IMR-90 (cell line): Measurements from ENCODE around the gene SOST. TPM values are rescaled to one million over a fixed set of nuclear protein-coding genes. Genes with fewer than 3 reads are reported as not detected.

Experiments
- ATAC-seq: fragments of 200-7000 bp; cut with Tn5 transposase; 2 replicates; pipeline ENCODE4 v1.9.1; 2020; ENCODE audit warnings: low read depth, mild to moderate bottlenecking, moderate library complexity
- BruUV-seq: library from RNA; stranded (reverse); fragments of 400-500 nt; replicated peaks from 2 replicates; lab custom pipeline; 2021; lab: Mats Ljungman, UMichigan
- CTCF ChIA-PET: fragments of 300-600 bp; formaldehyde crosslinking; extraction: SDS; loops from one replicate; lab custom pipeline; 2021; ENCODE audit warnings: antibody characterized with exemption; lab: Yijun Ruan, JAX
- POLR2A ChIA-PET: fragments of 300-600 bp; sonication (Branson Sonifier 250); formaldehyde crosslinking; loops from one replicate; lab custom pipeline; 2022; ENCODE audit warnings: antibody characterized with exemption; ENCODE audit not compliant: unreplicated experiment; lab: Charles Lee
- DNase-seq: peaks from one replicate; pipeline ENCODE4 v3.0.0; 2013
- H2AFZ ChIP-seq: replicated peaks from 2 replicates; pipeline ENCODE3; 2013; ENCODE audit warnings: low read length, mild to moderate bottlenecking; ENCODE audit not compliant: poor library complexity
- H2AK5ac ChIP-seq: 2 replicates; pipeline ENCODE4 v1.6.1; 2013; ENCODE audit warnings: low read depth, low read length, inconsistent platforms
- H2AK9ac ChIP-seq: replicated peaks from 2 replicates; pipeline ENCODE3; 2013; ENCODE audit warnings: mild to moderate bottlenecking, low read depth, low read length, moderate library complexity; ENCODE audit not compliant: poor library complexity
- H2BK120ac ChIP-seq: 2 replicates; pipeline ENCODE4 v1.6.1; 2013; ENCODE audit warnings: low read depth, low read length, inconsistent platforms
- H2BK15ac ChIP-seq: 3 replicates; pipeline ENCODE4 v1.6.1; 2013; ENCODE audit warnings: low read depth, low read length, inconsistent platforms
- H2BK20ac ChIP-seq: 2 replicates; pipeline ENCODE4 v1.6.1; 2013; ENCODE audit warnings: low read depth, mild to moderate bottlenecking, inconsistent platforms, low read length, moderate library complexity
- H2BK5ac ChIP-seq: 2 replicates; pipeline ENCODE4 v1.6.1; 2013; ENCODE audit warnings: mild to moderate bottlenecking, low read depth, low read length, inconsistent platforms; ENCODE audit not compliant: poor library complexity, severe bottlenecking
- H3K14ac ChIP-seq: replicated peaks from 2 replicates; pipeline ENCODE4 v1.6.1; 2013; ENCODE audit warnings: low read depth, low read length, inconsistent platforms
- H3K18ac ChIP-seq: 2 replicates; pipeline ENCODE4 v1.6.1; 2013; ENCODE audit warnings: low read depth, low read length, control low read depth
- H3K23ac ChIP-seq: 2 replicates; pipeline ENCODE4 v1.6.1; 2013; ENCODE audit warnings: low read depth, low read length, inconsistent platforms
- H3K27ac ChIP-seq: 2 replicates; pipeline ENCODE4 v1.5.1; 2013; ENCODE audit warnings: mild to moderate bottlenecking, control low read depth, low read length; ENCODE audit not compliant: insufficient read depth
- H3K27me3 ChIP-seq: 2 replicates; pipeline ENCODE4 v1.6.1; 2013; ENCODE audit warnings: low read length; ENCODE audit not compliant: control insufficient read depth, insufficient read depth
- H3K36me3 ChIP-seq: 2 replicates; pipeline ENCODE4 v1.6.1; 2013; ENCODE audit warnings: low read length, mixed read lengths; ENCODE audit not compliant: control insufficient read depth, insufficient read depth
- H3K4ac ChIP-seq: 2 replicates; pipeline ENCODE4 v1.6.1; 2013; ENCODE audit warnings: low read depth, low read length, inconsistent platforms
- H3K4me1 ChIP-seq: 2 replicates; pipeline ENCODE4 v1.6.1; 2013; ENCODE audit warnings: low read length, mixed read lengths; ENCODE audit not compliant: control insufficient read depth, insufficient read depth
- H3K4me2 ChIP-seq: 2 replicates; pipeline ENCODE4 v1.6.1; 2013; ENCODE audit warnings: low read depth, mild to moderate bottlenecking, control low read depth, low read length, moderate library complexity
- H3K4me3 ChIP-seq: 2 replicates; pipeline ENCODE4 v1.5.1; 2013; ENCODE audit warnings: low read depth, mild to moderate bottlenecking, control low read depth, low read length, moderate library complexity; ENCODE audit not compliant: insufficient read depth
- H3K56ac ChIP-seq: 2 replicates; pipeline ENCODE4 v1.6.1; 2013; ENCODE audit warnings: low read length, inconsistent platforms; ENCODE audit not compliant: insufficient read depth; ENCODE audit errors: extremely low read depth
- H3K79me1 ChIP-seq, 2 experiments: 2 replicates each; pipeline ENCODE4 v1.6.1; 2013; ENCODE audit warnings: low read length in 2 of 2, inconsistent platforms in 1 of 2, low read depth in 1 of 2
- H3K9ac ChIP-seq: 2 replicates; pipeline ENCODE4 v1.6.1; 2013; ENCODE audit warnings: low read depth, low read length, control low read depth
- H3K9me1 ChIP-seq: 2 replicates; pipeline ENCODE4 v1.6.1; 2013; ENCODE audit warnings: low read length, inconsistent platforms; ENCODE audit not compliant: insufficient read depth
- H3K9me3 ChIP-seq: 2 replicates; pipeline ENCODE4 v1.6.1; 2013; ENCODE audit warnings: low read length; ENCODE audit not compliant: control insufficient read depth, insufficient read depth
- H4K20me1 ChIP-seq: 2 replicates; pipeline ENCODE4 v1.6.1; 2013; ENCODE audit warnings: low read length, inconsistent platforms; ENCODE audit not compliant: insufficient read depth
- H4K5ac ChIP-seq: 2 replicates; pipeline ENCODE4 v1.6.1; 2013; ENCODE audit warnings: mild to moderate bottlenecking, low read depth, low read length, control low read depth
- H4K8ac ChIP-seq, 2 experiments: 2 replicates each; pipeline ENCODE4 v1.6.1; 2013; ENCODE audit warnings: low read depth in 2 of 2, low read length in 2 of 2, control low read depth in 1 of 2, inconsistent platforms in 1 of 2
- H4K91ac ChIP-seq: 2 replicates; pipeline ENCODE4 v1.6.1; 2013; ENCODE audit warnings: low read depth, low read length, inconsistent platforms; ENCODE audit not compliant: insufficient read depth
- BHLHE40 ChIP-seq: fragments of 150-350 bp; IDR thresholded peaks from 2 replicates; pipeline ENCODE4 v1.6.1; 2016; ENCODE audit warnings: mild to moderate bottlenecking, low read depth, low read length
- CEBPB ChIP-seq: IDR thresholded peaks from 2 replicates; pipeline ENCODE4 v1.6.1; 2012; ENCODE audit warnings: low read depth, low read length, improper control_type of control experiment
- CHD1 ChIP-seq: IDR thresholded peaks from 2 replicates; pipeline ENCODE4 v1.6.1; 2012; ENCODE audit warnings: low read depth, low read length, improper control_type of control experiment
- ELK1 ChIP-seq: fragments of 150-350 bp; IDR thresholded peaks from 2 replicates; pipeline ENCODE4 v1.6.1; 2016; ENCODE audit warnings: low read depth, mild to moderate bottlenecking, low read length, moderate library complexity, borderline replicate concordance
- FOS ChIP-seq: fragments of 150-350 bp; IDR thresholded peaks from 2 replicates; pipeline ENCODE4 v1.6.1; 2016; ENCODE audit warnings: low read depth, low read length
- MAFK ChIP-seq: IDR thresholded peaks from 2 replicates; pipeline ENCODE4 v1.6.1; 2012; ENCODE audit warnings: low read depth, low read length, improper control_type of control experiment
- MAZ ChIP-seq: IDR thresholded peaks from 2 replicates; pipeline ENCODE4 v1.6.1; 2012; ENCODE audit warnings: low read depth, mild to moderate bottlenecking, low read length, improper control_type of control experiment, moderate library complexity, borderline replicate concordance
- MXI1 ChIP-seq: IDR thresholded peaks from 2 replicates; pipeline ENCODE4 v1.6.1; 2012; ENCODE audit warnings: low read depth, mild to moderate bottlenecking, low read length, moderate library complexity, borderline replicate concordance
- NFE2L2 ChIP-seq: fragments of 150-350 bp; IDR thresholded peaks from 2 replicates; pipeline ENCODE4 v1.6.1; 2016; ENCODE audit warnings: low read depth, mild to moderate bottlenecking, low read length
- POLR2A ChIP-seq: IDR thresholded peaks from 2 replicates; pipeline ENCODE4 v1.6.1; 2012; ENCODE audit warnings: mild to moderate bottlenecking, low read depth, low read length
- RAD21 ChIP-seq: IDR thresholded peaks from 2 replicates; pipeline ENCODE4 v1.6.1; 2012; ENCODE audit warnings: low read length, improper control_type of control experiment
- RCOR1 ChIP-seq: IDR thresholded peaks from 2 replicates; pipeline ENCODE4 v1.6.1; 2012; ENCODE audit warnings: mild to moderate bottlenecking, low read length, improper control_type of control experiment; ENCODE audit not compliant: insufficient replicate concordance
- RFX5 ChIP-seq: IDR thresholded peaks from 2 replicates; pipeline ENCODE4 v1.8.0; 2012; ENCODE audit warnings: low read depth, mild to moderate bottlenecking, low read length, moderate library complexity
- SMC3 ChIP-seq: fragments of 150-350 bp; IDR thresholded peaks from 2 replicates; pipeline ENCODE4 v1.6.1; 2016; ENCODE audit warnings: low read depth, mild to moderate bottlenecking, antibody characterized with exemption, low read length, moderate library complexity
- WGBS, 2 experiments: methylation state at CpG; one replicate each; pipeline versions ENCODE4 v1.1.5 to v1.1.7; 2013; ENCODE audit warnings: missing lambda C conversion rate in 2 of 2; ENCODE audit not compliant: insufficient read length in 1 of 2; ENCODE audit errors: extremely low coverage in 2 of 2; 5-methylcytosine and 5-hydroxymethylcytosine counted together
- dilution Hi-C: fragments of 300-500 bp; cut with HindIII; formaldehyde crosslinking; loops from one replicate; pipeline ENCODE4 v1.14.3; 2018; ENCODE audit warnings: low sequenced_read_pairs; ENCODE audit not compliant: unreplicated experiment
- in situ Hi-C: fragments of 300-500 bp; cut with MboI; formaldehyde crosslinking; loops from 3 replicates; pipeline ENCODE4 v1.14.3; 2019; ENCODE audit warnings: low sequenced_read_pairs, inconsistent platforms, mixed read lengths
- intact Hi-C: fragments of 100-400 bp; cut with micrococcal nuclease; formaldehyde crosslinking; loops from 2 replicates; pipeline ENCODE4 v1.10.0; 2022
- polyA plus RNA-seq, 3 experiments: library from polyadenylated mRNA; depleted of rRNA; stranded (reverse); fragments of >200 nt; gene quantifications; 2 replicates each; pipeline ENCODE4 v1.2.3, GENCODE V29; 2012; ENCODE audit warnings: low replicate concordance in 1 of 3
- total RNA-seq: library from RNA; depleted of rRNA; stranded (reverse); fragments of >200 nt; gene quantifications from 2 replicates; pipeline ENCODE4 v1.2.3, GENCODE V29; 2012
- TF ChIP-seq, protein P1 (sequence below): fragments of 150-350 bp; IDR thresholded peaks from 2 replicates; pipeline ENCODE4 v1.6.1; 2017; ENCODE audit warnings: mild to moderate bottlenecking, antibody characterized with exemption, low read length, low read depth

The SOST gene
- total and polyA plus RNA-seq, 2 of the 4 experiments (the other 2 are of a cell fraction), result not detected

GRCh38 chr17:43768382-43768781, 9.8 kb upstream of the SOST start:
- H3K4me3 ChIP-seq, result no peak overlapping the region
- H3K27ac ChIP-seq, result no peak overlapping the region
- no peak overlapping the region for H3K14ac ChIP-seq
- H3K36me3 ChIP-seq, result peaks cover 37% of the 10 kb centered on the region
- H3K56ac ChIP-seq, result no peak overlapping the region
- TF ChIP-seq MAZ (no peak), RCOR1 (no peak), MXI1 (no peak), CHD1 (no peak), SMC3 (no peak), FOS (no peak), MAFK (no peak), RAD21 (no peak), RFX5 (no peak), BHLHE40 (no peak), CEBPB (no peak), POLR2A (no peak), NFE2L2 (no peak), ELK1 (no peak)
- TF ChIP-seq, protein P1, sequence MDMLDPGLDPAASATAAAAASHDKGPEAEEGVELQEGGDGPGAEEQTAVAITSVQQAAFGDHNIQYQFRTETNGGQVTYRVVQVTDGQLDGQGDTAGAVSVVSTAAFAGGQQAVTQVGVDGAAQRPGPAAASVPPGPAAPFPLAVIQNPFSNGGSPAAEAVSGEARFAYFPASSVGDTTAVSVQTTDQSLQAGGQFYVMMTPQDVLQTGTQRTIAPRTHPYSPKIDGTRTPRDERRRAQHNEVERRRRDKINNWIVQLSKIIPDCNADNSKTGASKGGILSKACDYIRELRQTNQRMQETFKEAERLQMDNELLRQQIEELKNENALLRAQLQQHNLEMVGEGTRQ, result no peak
- DNase-seq (no peak), ATAC-seq (no peak)
- no peak overlapping the region for H2AK9ac ChIP-seq
- H3K4me2 ChIP-seq, result no peak overlapping the region
- TSS peak; percentile 45 for BruUV-seq
- CTCF ChIA-PET, result no interaction called here
- intact Hi-C loops, result no loop called here
- H3K9me3 ChIP-seq, result no peaks in the 10 kb centered on the region
- peaks cover 2% of the 10 kb centered on the region; the same call in 1 of the 2 replicates for H3K4me1 ChIP-seq
- no peak overlapping the region for H2BK15ac ChIP-seq
- no peak overlapping the region for H2AFZ ChIP-seq
- H3K27me3 ChIP-seq, result no peaks in the 10 kb centered on the region
- no peak overlapping the region for H3K9ac ChIP-seq
- H3K4ac ChIP-seq, result no peak overlapping the region
- H3K23ac ChIP-seq, result no peak overlapping the region
- no peaks in the 10 kb centered on the region; the same call in 1 of the 2 replicates for H4K20me1 ChIP-seq
- H4K5ac ChIP-seq, result no peak overlapping the region
- H2BK5ac ChIP-seq, result no peak overlapping the region
- no peak overlapping the region for H4K8ac ChIP-seq
- H3K18ac ChIP-seq, result no peak overlapping the region
- H3K9me1 ChIP-seq, result no peaks in the 10 kb centered on the region
- dilution Hi-C loops, result no loop called here
- no peak overlapping the region for H2BK120ac ChIP-seq
- H2BK20ac ChIP-seq, result no peak overlapping the region
- no peak overlapping the region for H4K91ac ChIP-seq
- in situ Hi-C loops, result no loop called here
- H2AK5ac ChIP-seq, result no peak overlapping the region
- POLR2A ChIA-PET, result no interaction called here
- peaks cover 3 to 18% of the 10 kb centered on the region in 2 experiments; a peak in 2 of 4 replicates for H3K79me1 ChIP-seq
- WGBS, 2 experiments, result 79% methylated on average over 2 of the region's 9 CpGs; no CpG with 5 or more reads in 1 of the 2 experiments
